GM18502 (cell line): ENCODE data around the gene MOBP.
A peak's percentile ranks its signal among the peaks of the same experiment; 100 is the strongest.

Experiments used
- ATAC-seq: cut with Tn5 transposase; IDR thresholded peaks from one replicate; pipeline ENCODE4 v1.9.1; 2021; ENCODE audit warnings: mild to moderate bottlenecking; ENCODE audit not compliant: unreplicated experiment, poor library complexity

Gene MOBP

GRCh38 chr3:39531665-39532064, 64.2 kb downstream of the MOBP start:
- ATAC-seq, result no peak

DNA sequence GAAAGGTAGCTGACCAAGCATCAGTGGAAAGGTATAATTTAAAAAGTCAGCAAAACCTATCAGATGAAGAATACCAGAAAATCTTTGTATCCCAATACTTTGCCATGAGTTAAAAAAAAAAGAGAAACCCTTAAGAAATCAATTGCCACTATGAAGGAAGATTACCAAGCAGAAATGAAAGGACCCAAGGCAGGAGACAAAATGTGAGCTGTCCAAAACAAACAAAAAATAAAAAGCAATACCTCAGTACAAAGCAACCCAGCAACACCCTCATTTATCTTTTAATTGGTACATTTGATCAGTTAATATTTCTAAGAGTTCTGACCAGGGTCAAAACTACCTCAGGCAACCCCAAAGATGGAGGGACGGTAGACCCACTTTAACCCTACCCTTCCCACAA, 65.3 kb downstream of the MOBP start:
- no peak for ATAC-seq

DNA sequence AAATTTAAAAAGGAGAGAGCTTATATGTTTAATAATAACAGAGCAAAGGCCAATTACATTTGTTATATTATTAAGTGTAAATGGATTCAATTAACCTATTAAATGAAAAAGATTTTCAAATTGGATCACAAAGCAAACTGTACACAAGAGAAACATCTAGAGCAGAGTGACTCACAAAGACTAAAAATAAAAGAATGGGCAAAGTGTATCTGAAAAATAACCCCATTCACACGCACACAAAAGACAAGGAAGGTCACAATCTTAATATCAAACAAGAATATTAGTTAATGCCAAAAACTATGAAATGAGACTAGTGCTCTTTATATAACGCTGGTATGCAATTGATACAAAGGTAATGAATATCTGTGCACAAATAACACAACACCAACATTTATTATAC, 65.7 kb downstream of the MOBP start:
- no peak for ATAC-seq

GRCh38 chr3:39540162-39540921, 72.9 kb downstream of the MOBP start:
- peak; percentile 68 for ATAC-seq

DNA sequence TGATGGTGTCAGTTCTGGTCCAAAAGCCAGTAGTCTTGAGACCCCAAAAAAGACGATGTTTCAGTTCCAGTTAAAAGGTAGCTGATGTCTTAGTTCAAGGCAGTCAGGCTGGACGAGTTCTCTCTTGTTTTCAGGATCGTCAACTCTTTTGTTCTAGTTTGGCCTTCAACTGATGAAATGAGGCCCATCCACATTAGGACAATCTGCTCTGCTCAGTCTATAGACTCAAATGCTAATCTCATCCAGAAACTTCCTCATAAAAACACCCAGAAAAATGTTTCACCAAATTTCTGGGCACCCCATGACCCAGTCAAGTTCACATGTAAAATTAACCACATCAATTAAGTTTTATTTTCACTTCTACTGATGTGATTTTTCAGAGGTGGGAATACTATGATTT, 74.0 kb downstream of the MOBP start:
- ATAC-seq, result no peak

GRCh38 chr3:39541917-39542329, 74.4 kb downstream of the MOBP start:
- no peak for ATAC-seq

DNA sequence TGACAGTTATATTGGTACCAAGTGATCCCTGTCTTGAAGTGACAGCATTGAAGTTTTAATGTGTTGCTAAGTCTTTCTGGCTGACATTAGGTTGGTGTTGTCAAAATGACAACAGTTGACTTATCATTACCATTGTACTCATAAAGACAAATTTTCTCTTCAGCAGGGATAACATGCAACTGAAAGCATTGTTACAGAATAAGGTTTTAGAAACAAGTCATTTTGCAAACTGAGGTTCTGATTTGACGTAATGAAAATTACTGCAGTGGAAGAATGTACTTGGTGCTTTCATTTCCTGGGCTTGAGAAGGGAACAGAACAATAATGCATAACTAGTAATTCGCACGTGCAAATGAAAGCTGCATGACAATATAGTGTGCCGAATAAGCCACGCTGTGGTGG, 75.1 kb downstream of the MOBP start:
- no peak for ATAC-seq

DNA sequence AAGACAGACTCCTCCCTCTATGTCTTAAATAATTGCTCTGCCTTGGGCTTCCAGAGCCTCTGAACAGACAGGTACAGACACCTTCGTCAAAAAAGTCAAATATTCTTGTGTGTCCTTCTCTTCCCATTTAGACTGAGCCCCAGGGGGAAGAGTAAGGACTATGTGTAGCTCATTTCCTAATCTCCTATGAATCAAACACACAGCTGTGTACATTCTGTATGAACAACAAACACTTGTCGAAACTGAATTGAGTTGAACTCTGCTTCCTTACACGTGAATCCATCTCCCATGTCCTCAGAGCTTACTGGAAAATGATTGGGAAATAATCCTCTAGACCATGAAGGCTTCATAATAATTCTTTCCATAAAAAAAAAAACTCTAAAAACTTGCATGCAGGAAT, 80.8 kb downstream of the MOBP start:
- ATAC-seq, result no peak

DNA sequence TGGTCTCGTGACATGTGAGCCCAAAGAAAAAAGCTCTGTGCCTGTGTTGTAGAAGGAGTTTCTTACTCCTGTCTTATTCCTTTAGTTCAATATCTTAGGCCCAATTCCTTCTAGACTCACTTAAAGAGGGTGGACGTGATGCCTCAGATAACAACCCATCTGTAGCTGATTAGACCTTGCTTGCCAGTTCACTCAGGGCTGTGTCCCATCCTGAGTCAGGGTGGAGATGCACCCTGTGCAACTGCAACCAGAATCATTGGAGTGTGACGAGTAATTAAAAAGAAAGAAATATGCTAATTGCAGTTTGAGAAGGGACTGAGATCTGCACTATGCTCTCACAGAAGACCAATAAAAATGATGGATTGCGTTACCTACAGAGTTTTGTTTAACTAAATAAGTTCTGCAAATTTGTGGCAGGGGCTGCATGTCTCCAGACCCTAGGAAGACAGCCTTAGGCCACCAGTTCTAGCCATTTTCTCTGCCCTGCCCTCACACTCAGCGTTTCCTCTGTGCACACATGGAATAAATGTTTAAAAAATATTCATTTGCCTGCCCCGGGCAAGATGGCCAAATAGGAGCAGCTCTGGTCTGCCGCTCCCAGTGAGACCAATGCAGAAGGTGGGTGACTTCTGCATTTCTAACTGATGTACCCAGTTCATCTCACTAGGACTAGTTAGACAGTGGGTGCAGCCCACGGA, 83.0 kb downstream of the MOBP start:
- ATAC-seq, result no peak
